Neuronal stem cell (in vitro differentiated cells): ENCODE data around the gene PHF14.

Experiments used
- DNase-seq: peaks from one replicate; pipeline ENCODE4 v3.0.0-alpha.2; 2013; ENCODE audit warnings: low spot score
- H2AFZ ChIP-seq: one replicate; pipeline ENCODE4 v1.6.1; 2013; ENCODE audit warnings: mild to moderate bottlenecking, low read length, inconsistent platforms
- H2AK5ac ChIP-seq: 2 replicates; pipeline ENCODE4 v1.6.1; 2013; ENCODE audit warnings: low read depth, mild to moderate bottlenecking, inconsistent platforms, low read length, moderate library complexity, mixed read lengths
- H2BK120ac ChIP-seq: 2 replicates; pipeline ENCODE4 v1.6.1; 2013; ENCODE audit warnings: low read depth, mild to moderate bottlenecking, inconsistent platforms, low read length, moderate library complexity, mixed read lengths
- H2BK12ac ChIP-seq: one replicate; pipeline ENCODE4 v1.6.1; 2013; ENCODE audit warnings: low read length, inconsistent platforms
- H2BK15ac ChIP-seq: 2 replicates; pipeline ENCODE4 v1.6.1; 2013; ENCODE audit warnings: mild to moderate bottlenecking, low read length, inconsistent platforms, mixed read lengths
- H2BK5ac ChIP-seq: one replicate; pipeline ENCODE4 v1.6.1; 2013; ENCODE audit warnings: inconsistent platforms, mild to moderate bottlenecking, low read length, moderate library complexity
- H3K14ac ChIP-seq: one replicate; pipeline ENCODE4 v1.6.1; 2013; ENCODE audit warnings: low read length, inconsistent platforms
- H3K18ac ChIP-seq: 2 replicates; pipeline ENCODE4 v1.6.1; 2013; ENCODE audit warnings: low read length, inconsistent platforms
- H3K23ac ChIP-seq: 2 replicates; pipeline ENCODE4 v1.6.1; 2013; ENCODE audit warnings: low read depth, mild to moderate bottlenecking, mixed read lengths, low read length, inconsistent platforms; ENCODE audit not compliant: poor library complexity
- H3K27ac ChIP-seq: replicated peaks from 3 replicates; pipeline ENCODE4 v1.5.1; 2013; ENCODE audit warnings: low read length, inconsistent platforms
- H3K27me3 ChIP-seq, 3 experiments: 2 replicates each; pipeline ENCODE4 v1.6.1; 2013; ENCODE audit warnings: low read length in 3 of 3, mild to moderate bottlenecking in 2 of 3, inconsistent platforms in 1 of 3, low read depth in 1 of 3, mixed read lengths in 1 of 3, moderate library complexity in 1 of 3; ENCODE audit not compliant: control insufficient read depth in 3 of 3, insufficient read depth in 3 of 3
- H3K36me3 ChIP-seq, 2 donors: replicated peaks in 1 of 2; 2 replicates each; pipeline ENCODE4 v1.6.1; 2013; ENCODE audit warnings: low read length in 2 of 2; ENCODE audit not compliant: control insufficient read depth in 2 of 2, insufficient read depth in 2 of 2
- H3K4ac ChIP-seq: 2 replicates; pipeline ENCODE4 v1.6.1; 2013; ENCODE audit warnings: inconsistent platforms, mild to moderate bottlenecking, low read length, moderate library complexity
- H3K4me1 ChIP-seq, 2 donors: 1 replicate in 1 of 2; 2 replicates in 1 of 2; pipeline ENCODE4 v1.6.1; 2013; ENCODE audit warnings: low read length in 2 of 2, low read depth in 1 of 2; ENCODE audit not compliant: control insufficient read depth in 2 of 2, insufficient read depth in 1 of 2
- H3K4me2 ChIP-seq: one replicate; pipeline ENCODE4 v1.6.1; 2013; ENCODE audit warnings: mild to moderate bottlenecking, low read length, inconsistent platforms; ENCODE audit not compliant: insufficient read depth, poor library complexity, severe bottlenecking
- H3K4me3 ChIP-seq, 2 donors: 2 replicates each; pipeline ENCODE4 v1.5.1; 2013; ENCODE audit warnings: low read length in 2 of 2, mild to moderate bottlenecking in 2 of 2, inconsistent platforms in 1 of 2, moderate library complexity in 1 of 2
- H3K79me1 ChIP-seq: one replicate; pipeline ENCODE4 v1.6.1; 2013; ENCODE audit warnings: low read depth, mild to moderate bottlenecking, inconsistent platforms, low read length, moderate library complexity
- H3K9ac ChIP-seq: one replicate; pipeline ENCODE4 v1.6.1; 2013; ENCODE audit warnings: mild to moderate bottlenecking, low read depth, low read length, inconsistent platforms; ENCODE audit not compliant: poor library complexity
- H3K9me3 ChIP-seq, 2 donors: replicated peaks in 1 of 2; 2 replicates each; pipeline versions ENCODE3 to v1.6.1; 2013; ENCODE audit warnings: low read length in 2 of 2, mild to moderate bottlenecking in 2 of 2, inconsistent platforms in 1 of 2, low read depth in 1 of 2, mixed read lengths in 1 of 2, moderate library complexity in 1 of 2; ENCODE audit not compliant: control insufficient read depth in 2 of 2, insufficient read depth in 1 of 2
- H4K8ac ChIP-seq: one replicate; pipeline ENCODE4 v1.6.1; 2013; ENCODE audit warnings: low read depth, mild to moderate bottlenecking, inconsistent platforms, low read length, moderate library complexity
- H4K91ac ChIP-seq: one replicate; pipeline ENCODE4 v1.6.1; 2013; ENCODE audit warnings: low read length, low read depth, mild to moderate bottlenecking, inconsistent platforms; ENCODE audit not compliant: poor library complexity
- WGBS, 2 donors: extraction: QIAGEN DNeasy Blood & Tissue Kit; methylation state at CpG; one replicate each; pipeline ENCODE4 v1.1.7; 2013; ENCODE audit warnings: missing lambda C conversion rate in 2 of 2, mixed read lengths in 1 of 2; ENCODE audit not compliant: insufficient read length in 2 of 2, insufficient replicate concordance in 1 of 2; ENCODE audit errors: extremely low coverage in 2 of 2; 5-methylcytosine and 5-hydroxymethylcytosine counted together

Gene PHF14

GRCh38 chr7:11208883-11209465 lies 235.3 kb downstream of the PHF14 start:
- Histone ChIP-seq H3K4me3 (no peak overlapping the region), H2BK15ac (no peak overlapping the region), H3K9me3 (no peaks in the 10 kb centered on the region), H3K4ac (no peak overlapping the region), H3K14ac (no peak overlapping the region), H2BK120ac (no peak overlapping the region), H4K91ac (no peak overlapping the region), H3K4me1 (peaks cover 0 to 3% of the 10 kb centered on the region in 2 donors), H3K36me3 (no peaks in the 10 kb centered on the region), H3K79me1 (no peaks in the 10 kb centered on the region), H3K27me3 (no peaks in the 10 kb centered on the region), H2BK5ac (no peak overlapping the region), H3K23ac (no peak overlapping the region), H4K8ac (no peak overlapping the region), H2BK12ac (no peak overlapping the region), H2AK5ac (no peak overlapping the region), H3K4me2 (no peak overlapping the region), H2AFZ (no peak overlapping the region), H3K18ac (no peak overlapping the region), H3K9ac (no peak overlapping the region), H3K27ac (no peak overlapping the region)
- WGBS, 2 donors = no CpG with 5 or more reads among the region's 5 CpGs
- DNase-seq = no peak

GRCh38 chr7:11210374-11210773 lies 236.7 kb downstream of the PHF14 start:
- no peaks in the 10 kb centered on the region for H3K9me3 ChIP-seq
- no peak overlapping the region for H4K8ac ChIP-seq
- H3K27ac ChIP-seq = no peak overlapping the region
- H2AK5ac ChIP-seq = no peak overlapping the region
- no peak overlapping the region for H2AFZ ChIP-seq
- no CpG with 5 or more reads among the region's 2 CpGs for WGBS, 2 donors
- no peak overlapping the region for H3K4ac ChIP-seq
- H2BK5ac ChIP-seq = no peak overlapping the region
- no peak overlapping the region for H2BK12ac ChIP-seq
- H3K36me3 ChIP-seq = no peaks in the 10 kb centered on the region
- H2BK15ac ChIP-seq = no peak overlapping the region
- H3K14ac ChIP-seq = no peak overlapping the region
- DNase-seq = no peak
- H3K23ac ChIP-seq = no peak overlapping the region
- peaks cover 0 to 3% of the 10 kb centered on the region in 2 donors for H3K4me1 ChIP-seq
- H3K4me2 ChIP-seq = no peak overlapping the region
- no peak overlapping the region for H3K18ac ChIP-seq
- no peak overlapping the region for H4K91ac ChIP-seq
- no peak overlapping the region for H3K4me3 ChIP-seq
- no peak overlapping the region for H3K9ac ChIP-seq
- no peaks in the 10 kb centered on the region for H3K27me3 ChIP-seq
- H2BK120ac ChIP-seq = no peak overlapping the region
- H3K79me1 ChIP-seq = no peaks in the 10 kb centered on the region

GRCh38 chr7:11212080-11212711 lies 238.5 kb downstream of the PHF14 start:
- Histone ChIP-seq H3K79me1 (no peaks in the 10 kb centered on the region), H4K91ac (no peak overlapping the region), H3K9me3 (no peaks in the 10 kb centered on the region), H3K14ac (no peak overlapping the region), H3K27ac (no peak overlapping the region), H2BK5ac (no peak overlapping the region), H3K18ac (no peak overlapping the region), H2BK120ac (no peak overlapping the region), H3K4me2 (no peak overlapping the region), H3K4me1 (no peaks in the 10 kb centered on the region), H3K27me3 (no peaks in the 10 kb centered on the region), H2AFZ (peak overlapping the region; percentile 80), H3K23ac (no peak overlapping the region), H4K8ac (no peak overlapping the region), H3K9ac (no peak overlapping the region), H2BK15ac (no peak overlapping the region), H3K36me3 (no peaks in the 10 kb centered on the region), H2BK12ac (no peak overlapping the region), H3K4ac (no peak overlapping the region), H3K4me3 (no peak overlapping the region), H2AK5ac (no peak overlapping the region)
- DNase-seq = peak; percentile 61
- no CpG with 5 or more reads among the region's 4 CpGs for WGBS, 2 donors

GRCh38 chr7:11212816-11213215 lies 239.1 kb downstream of the PHF14 start:
- no peak for DNase-seq

More at GRCh38 chr7:11212816-11213215, 239.1 kb downstream of the PHF14 start:
- no peak overlapping the region for H2BK5ac ChIP-seq
- no peak overlapping the region for H3K14ac ChIP-seq
- no peak overlapping the region for H3K9ac ChIP-seq
- H4K91ac ChIP-seq = no peak overlapping the region
- H2BK12ac ChIP-seq = no peak overlapping the region
- no peak overlapping the region for H2BK15ac ChIP-seq
- no peak overlapping the region for H2AK5ac ChIP-seq
- H3K4me3 ChIP-seq = no peak overlapping the region
- H3K36me3 ChIP-seq = no peaks in the 10 kb centered on the region
- no peak overlapping the region for H3K4ac ChIP-seq
- H2BK120ac ChIP-seq = no peak overlapping the region
- no peaks in the 10 kb centered on the region for H3K27me3 ChIP-seq
- WGBS, 2 donors = no CpG with 5 or more reads among the region's 1 CpG
- H3K27ac ChIP-seq = no peak overlapping the region
- H2AFZ ChIP-seq = no peak overlapping the region
- no peak overlapping the region for H3K23ac ChIP-seq
- H3K9me3 ChIP-seq = no peaks in the 10 kb centered on the region
- no peaks in the 10 kb centered on the region for H3K79me1 ChIP-seq
- H4K8ac ChIP-seq = no peak overlapping the region
- H3K4me2 ChIP-seq = no peak overlapping the region
- H3K18ac ChIP-seq = no peak overlapping the region
- no peaks in the 10 kb centered on the region for H3K4me1 ChIP-seq
